H9 (cell line): Measurements from ENCODE around the gene MYH14. TPM values are rescaled to one million over a fixed set of nuclear protein-coding genes. Genes with fewer than 3 reads are reported as not detected.
A peak's percentile ranks its signal among the peaks of the same experiment; 100 is the strongest.

Experiments used
- DNase-seq: peaks from one replicate; pipeline ENCODE4 v3.0.0-alpha.2; 2017
- H2AFZ ChIP-seq: one replicate; pipeline ENCODE4 v1.6.1; 2013; ENCODE audit warnings: mild to moderate bottlenecking, low read length, control low read depth, moderate library complexity
- H2AK5ac ChIP-seq: 2 replicates; pipeline ENCODE4 v1.6.1; 2013; ENCODE audit warnings: low read length, control low read depth, mixed read lengths; ENCODE audit not compliant: insufficient read length
- H2BK120ac ChIP-seq: one replicate; pipeline ENCODE4 v1.6.1; 2013; ENCODE audit warnings: low read depth, mild to moderate bottlenecking, low read length, control low read depth, inconsistent platforms; ENCODE audit not compliant: poor library complexity, severe bottlenecking
- H2BK12ac ChIP-seq: 2 replicates; pipeline ENCODE4 v1.6.1; 2013; ENCODE audit warnings: low read length, control low read depth, mixed read lengths, low read depth; ENCODE audit not compliant: insufficient read length
- H2BK15ac ChIP-seq: 2 replicates; pipeline ENCODE4 v1.6.1; 2013; ENCODE audit warnings: low read depth, low read length, control low read depth
- H2BK20ac ChIP-seq: one replicate; pipeline ENCODE4 v1.6.1; 2013; ENCODE audit warnings: low read depth, mild to moderate bottlenecking, low read length, control low read depth, inconsistent platforms; ENCODE audit not compliant: poor library complexity, severe bottlenecking
- H2BK5ac ChIP-seq: 2 replicates; pipeline ENCODE4 v1.6.1; 2013; ENCODE audit warnings: low read length, control low read depth, mixed read lengths; ENCODE audit not compliant: insufficient read length
- H3K14ac ChIP-seq: 2 replicates; pipeline ENCODE4 v1.6.1; 2013; ENCODE audit warnings: low read length, control low read depth; ENCODE audit not compliant: insufficient read depth
- H3K18ac ChIP-seq: 2 replicates; pipeline ENCODE4 v1.6.1; 2013; ENCODE audit warnings: low read depth, mild to moderate bottlenecking, mixed read lengths, low read length, control low read depth; ENCODE audit not compliant: insufficient read length
- H3K23ac ChIP-seq: 2 replicates; pipeline ENCODE4 v1.6.1; 2013; ENCODE audit warnings: low read length, control low read depth, mixed read lengths, low read depth; ENCODE audit not compliant: insufficient read length
- H3K23me2 ChIP-seq: 2 replicates; pipeline ENCODE4 v1.6.1; 2013; ENCODE audit warnings: low read depth, mild to moderate bottlenecking, mixed read lengths, low read length, control low read depth; ENCODE audit not compliant: insufficient read length, poor library complexity, severe bottlenecking
- H3K27ac ChIP-seq: 2 replicates; pipeline ENCODE4 v1.5.1; 2013; ENCODE audit warnings: low read length, control low read depth, mixed read lengths, low read depth; ENCODE audit not compliant: insufficient read length
- H3K27me3 ChIP-seq: 2 replicates; pipeline ENCODE4 v1.6.1; 2013; ENCODE audit warnings: low read length, control low read depth, inconsistent platforms; ENCODE audit not compliant: insufficient read depth
- H3K4ac ChIP-seq: 2 replicates; pipeline ENCODE4 v1.6.1; 2013; ENCODE audit warnings: low read depth, mild to moderate bottlenecking, control low read depth, inconsistent platforms, low read length, moderate library complexity
- H3K4me1 ChIP-seq: 2 replicates; pipeline ENCODE4 v1.6.1; 2013; ENCODE audit warnings: low read length, control low read depth, inconsistent platforms; ENCODE audit not compliant: insufficient read depth
- H3K4me2 ChIP-seq: 2 replicates; pipeline ENCODE4 v1.6.1; 2013; ENCODE audit warnings: low read length, control low read depth, mixed read lengths; ENCODE audit not compliant: insufficient read length, insufficient read depth
- H3K56ac ChIP-seq: 2 replicates; pipeline ENCODE4 v1.6.1; 2013; ENCODE audit warnings: low read depth, mild to moderate bottlenecking, mixed read lengths, low read length, control low read depth; ENCODE audit not compliant: insufficient read length
- H3K79me1 ChIP-seq: 2 replicates; pipeline ENCODE4 v1.6.1; 2013; ENCODE audit warnings: low read depth, mild to moderate bottlenecking, moderate library complexity, low read length, control low read depth, inconsistent platforms; ENCODE audit not compliant: insufficient read depth, poor library complexity, severe bottlenecking
- H3K79me2 ChIP-seq: 2 replicates; pipeline ENCODE4 v1.6.1; 2013; ENCODE audit warnings: low read length, control low read depth, inconsistent platforms; ENCODE audit not compliant: insufficient read depth
- H3K9ac ChIP-seq: 2 replicates; pipeline ENCODE4 v1.6.1; 2013; ENCODE audit warnings: low read length, control low read depth, mixed read lengths; ENCODE audit not compliant: insufficient read length; ENCODE audit errors: extremely low read depth
- H3K9me3 ChIP-seq: one replicate; pipeline ENCODE4 v1.6.1; 2013; ENCODE audit warnings: low read depth, low read length, inconsistent platforms; ENCODE audit not compliant: control insufficient read depth
- H3T11ph ChIP-seq: one replicate; pipeline ENCODE4 v1.6.1; 2013; ENCODE audit warnings: mild to moderate bottlenecking, low read length, control low read depth, inconsistent platforms
- H4K20me1 ChIP-seq: one replicate; pipeline ENCODE4 v1.6.1; 2013; ENCODE audit not compliant: control insufficient read depth, insufficient read length, insufficient read depth
- H4K5ac ChIP-seq: 2 replicates; pipeline ENCODE4 v1.6.1; 2013; ENCODE audit warnings: low read depth, mild to moderate bottlenecking, mixed read lengths, low read length, control low read depth; ENCODE audit not compliant: insufficient read length
- H4K8ac ChIP-seq: replicated peaks from 2 replicates; pipeline ENCODE4 v1.6.1; 2013; ENCODE audit warnings: low read length, control low read depth, mixed read lengths, low read depth; ENCODE audit not compliant: insufficient read length
- H4K91ac ChIP-seq: 2 replicates; pipeline ENCODE4 v1.6.1; 2013; ENCODE audit warnings: low read depth, mild to moderate bottlenecking, moderate library complexity, mixed read lengths, low read length, control low read depth; ENCODE audit not compliant: insufficient read length
- H3K27ac Mint-ChIP-seq, 3 experiments: 2 replicates in 2 of 3; 3 replicates in 1 of 3; pipeline ENCODE4 v1.8.0; 2020 to 2021; ENCODE audit warnings: mixed read lengths in 3 of 3, mild to moderate bottlenecking in 1 of 3, moderate library complexity in 1 of 3
- H3K27me3 Mint-ChIP-seq: 2 replicates; pipeline ENCODE4 v1.8.0; 2021; ENCODE audit warnings: low read depth, mild to moderate bottlenecking, moderate library complexity, mixed read lengths
- H3K36me3 Mint-ChIP-seq, 3 experiments: 2 replicates in 2 of 3; 3 replicates in 1 of 3; pipeline ENCODE4 v1.8.0; 2020 to 2021; ENCODE audit warnings: low read depth in 3 of 3, mixed read lengths in 3 of 3; ENCODE audit not compliant: insufficient read depth in 1 of 3
- H3K4me1 Mint-ChIP-seq, 2 experiments: 2 replicates each; pipeline ENCODE4 v1.8.0; 2020; ENCODE audit warnings: mixed read lengths in 2 of 2
- H3K4me3 Mint-ChIP-seq, 2 experiments: 2 replicates in 1 of 2; 3 replicates in 1 of 2; pipeline ENCODE4 v1.8.0; 2020 to 2021; ENCODE audit warnings: mild to moderate bottlenecking in 2 of 2, mixed read lengths in 2 of 2, moderate library complexity in 1 of 2
- H3K9me3 Mint-ChIP-seq, 2 experiments: 2 replicates in 1 of 2; 3 replicates in 1 of 2; pipeline ENCODE4 v1.8.0; 2020; ENCODE audit warnings: mild to moderate bottlenecking in 2 of 2, mixed read lengths in 2 of 2, moderate library complexity in 1 of 2
- WGBS: extraction: QIAGEN DNeasy Blood & Tissue Kit; methylation state at CpG from one replicate; pipeline ENCODE4 v1.1.7; 2013; ENCODE audit warnings: missing lambda C conversion rate, low lambda C conversion rate, mixed read lengths; ENCODE audit not compliant: insufficient read length; ENCODE audit errors: extremely low coverage; 5-methylcytosine and 5-hydroxymethylcytosine counted together
- total RNA-seq: library from RNA; stranded (reverse); gene quantifications from 2 replicates; pipeline ENCODE4 v1.2.1, GENCODE V29; 2021
- TF ChIP-seq, protein P1 (sequence below): fragments of 200-600 bp; sonication (generic); conservative IDR thresholded peaks from 3 replicates; pipeline ENCODE4 v1.8.0; 2021; ENCODE audit warnings: antibody characterized with exemption, mild to moderate bottlenecking

Gene MYH14
- total RNA-seq, 1 experiment from 2014 or later = 27.7 TPM

- DNase-seq = no peak
- no peak overlapping the region for H2BK5ac ChIP-seq
- H3T11ph ChIP-seq = no peak overlapping the region
- peak overlapping the region; percentile 12 for H3K27ac ChIP-seq
- no peak overlapping the region for H2BK120ac ChIP-seq
- no peaks in the 10 kb centered on the region for H3K23me2 ChIP-seq
- no peak overlapping the region for H3K56ac ChIP-seq
- no peak overlapping the region for H3K9ac ChIP-seq
- H3K4me1 ChIP-seq = no peaks in the 10 kb centered on the region
- H3K18ac ChIP-seq = no peak overlapping the region
- H3K79me1 ChIP-seq = no peaks in the 10 kb centered on the region
- no peak overlapping the region for H2AFZ ChIP-seq
- no peak overlapping the region for H2BK12ac ChIP-seq
- Mint-ChIP-seq H3K27ac (peak overlapping the region; percentile 93 to 98 (median 96)), H3K36me3 (peaks cover 11 to 25% (median 22%) of the 10 kb centered on the region in 3 experiments), H3K4me3 (peak overlapping the region in 1 of 2 experiments; percentile 56; a peak in 4 of 5 replicates), H3K27me3 (no peaks in the 10 kb centered on the region), H3K9me3 (peaks cover 2 to 5% of the 10 kb centered on the region in 2 experiments; a peak in 2 of 5 replicates), H3K4me1 (peaks cover 27 to 32% of the 10 kb centered on the region in 2 experiments)
- no peak overlapping the region for H4K8ac ChIP-seq
- no peak overlapping the region for H2BK20ac ChIP-seq
- H2AK5ac ChIP-seq = no peak overlapping the region
- no peak overlapping the region for H3K23ac ChIP-seq
- H3K4ac ChIP-seq = no peak overlapping the region
- no peak overlapping the region for H3K14ac ChIP-seq
- no peaks in the 10 kb centered on the region for H3K9me3 ChIP-seq
- H4K20me1 ChIP-seq = no peaks in the 10 kb centered on the region
- TF ChIP-seq, protein P1, sequence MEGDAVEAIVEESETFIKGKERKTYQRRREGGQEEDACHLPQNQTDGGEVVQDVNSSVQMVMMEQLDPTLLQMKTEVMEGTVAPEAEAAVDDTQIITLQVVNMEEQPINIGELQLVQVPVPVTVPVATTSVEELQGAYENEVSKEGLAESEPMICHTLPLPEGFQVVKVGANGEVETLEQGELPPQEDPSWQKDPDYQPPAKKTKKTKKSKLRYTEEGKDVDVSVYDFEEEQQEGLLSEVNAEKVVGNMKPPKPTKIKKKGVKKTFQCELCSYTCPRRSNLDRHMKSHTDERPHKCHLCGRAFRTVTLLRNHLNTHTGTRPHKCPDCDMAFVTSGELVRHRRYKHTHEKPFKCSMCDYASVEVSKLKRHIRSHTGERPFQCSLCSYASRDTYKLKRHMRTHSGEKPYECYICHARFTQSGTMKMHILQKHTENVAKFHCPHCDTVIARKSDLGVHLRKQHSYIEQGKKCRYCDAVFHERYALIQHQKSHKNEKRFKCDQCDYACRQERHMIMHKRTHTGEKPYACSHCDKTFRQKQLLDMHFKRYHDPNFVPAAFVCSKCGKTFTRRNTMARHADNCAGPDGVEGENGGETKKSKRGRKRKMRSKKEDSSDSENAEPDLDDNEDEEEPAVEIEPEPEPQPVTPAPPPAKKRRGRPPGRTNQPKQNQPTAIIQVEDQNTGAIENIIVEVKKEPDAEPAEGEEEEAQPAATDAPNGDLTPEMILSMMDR = no peak
- no peak overlapping the region for H3K4me2 ChIP-seq
- no peak overlapping the region for H4K91ac ChIP-seq
- no peak overlapping the region for H2BK15ac ChIP-seq
- no CpG with 5 or more reads among the region's 9 CpGs for WGBS
- H3K27me3 ChIP-seq = no peaks in the 10 kb centered on the region
- no peaks in the 10 kb centered on the region for H3K79me2 ChIP-seq
- H4K5ac ChIP-seq = no peak overlapping the region
These were observed 41.3 kb downstream of the MYH14 start for GRCh38 chr19:50244695-50245094.
